BE2C (cell line): ENCODE data around the gene ABLIM2.

ENCODE experiments used
- DNase-seq: peaks from one replicate; pipeline ENCODE4 v3.0.0-alpha.2; 2020
- H3K27me3 ChIP-seq: fragments of 250-450 bp; sonication (Bioruptor Pico); 2 replicates; pipeline ENCODE4 v1.5.1; 2020; ENCODE audit warnings: mild to moderate bottlenecking
- H3K36me3 ChIP-seq: fragments of 250-450 bp; sonication (Bioruptor Pico); 2 replicates; pipeline ENCODE4 v1.5.1; 2020; ENCODE audit warnings: mild to moderate bottlenecking
- H3K4me1 ChIP-seq: fragments of 250-450 bp; sonication (Bioruptor Pico); 2 replicates; pipeline ENCODE4 v1.5.1; 2020
- H3K4me3 ChIP-seq: 2 replicates; pipeline ENCODE4 v1.5.1; 2011; ENCODE audit warnings: low read depth, low read length
- H3K9me3 ChIP-seq: fragments of 250-450 bp; sonication (Bioruptor Pico); 2 replicates; pipeline ENCODE4 v1.5.1; 2020
- TF ChIP-seq, protein P1 (sequence below): IDR thresholded peaks from 2 replicates; pipeline ENCODE4 v1.5.1; 2012; ENCODE audit warnings: mild to moderate bottlenecking, low read depth, low read length

Gene ABLIM2

DNA sequence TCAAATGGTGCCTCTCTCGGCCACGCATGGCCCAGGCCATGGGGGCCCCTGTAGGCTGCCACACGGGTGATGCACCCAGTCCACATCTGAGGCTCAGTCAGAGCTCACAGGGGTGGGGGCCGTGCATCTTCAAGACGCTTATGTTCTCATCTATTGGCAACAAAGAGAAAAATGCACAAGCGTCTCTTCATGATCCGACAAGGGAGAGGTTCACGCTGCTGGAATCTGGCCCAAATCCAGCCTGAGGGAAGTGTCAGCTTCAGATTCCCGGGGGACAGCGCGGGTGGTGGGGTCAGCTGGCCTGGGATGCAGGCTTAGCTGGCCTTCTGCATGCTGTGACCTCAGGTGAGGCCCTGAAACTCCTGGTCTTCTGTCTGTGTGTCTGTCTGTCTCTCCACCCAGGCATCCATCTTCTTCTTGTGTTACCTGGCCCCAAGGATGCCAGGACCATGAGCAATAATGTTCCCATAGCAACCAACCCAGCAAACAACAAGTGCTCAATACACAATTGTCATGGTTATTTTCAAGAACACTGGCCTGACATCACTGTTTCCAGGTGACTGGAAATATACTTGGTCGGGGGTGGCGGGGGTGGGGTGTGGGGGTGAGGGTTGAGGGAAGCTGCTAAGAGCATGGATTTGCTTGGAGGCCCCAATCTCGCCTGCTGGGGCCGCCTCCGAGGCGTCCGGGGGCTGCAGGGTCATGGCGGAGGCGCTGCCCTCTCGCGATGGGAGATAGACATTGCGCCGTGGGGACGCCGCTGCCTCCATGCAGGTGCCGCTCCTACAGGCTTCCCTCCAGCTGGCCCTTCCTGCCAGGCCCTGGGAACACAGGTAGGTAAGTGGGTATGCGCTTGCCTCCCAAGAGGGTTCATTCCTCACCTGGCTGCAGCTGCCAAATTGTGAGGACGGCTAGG lies 48.3 kb downstream of the ABLIM2 start:
- H3K36me3 ChIP-seq: no peaks in the 10 kb centered on the region
- no peaks in the 10 kb centered on the region for H3K27me3 ChIP-seq
- H3K4me1 ChIP-seq: no peaks in the 10 kb centered on the region; the same call in 1 of the 2 replicates
- DNase-seq: no peak
- no peak overlapping the region for H3K4me3 ChIP-seq
- TF ChIP-seq, protein P1, sequence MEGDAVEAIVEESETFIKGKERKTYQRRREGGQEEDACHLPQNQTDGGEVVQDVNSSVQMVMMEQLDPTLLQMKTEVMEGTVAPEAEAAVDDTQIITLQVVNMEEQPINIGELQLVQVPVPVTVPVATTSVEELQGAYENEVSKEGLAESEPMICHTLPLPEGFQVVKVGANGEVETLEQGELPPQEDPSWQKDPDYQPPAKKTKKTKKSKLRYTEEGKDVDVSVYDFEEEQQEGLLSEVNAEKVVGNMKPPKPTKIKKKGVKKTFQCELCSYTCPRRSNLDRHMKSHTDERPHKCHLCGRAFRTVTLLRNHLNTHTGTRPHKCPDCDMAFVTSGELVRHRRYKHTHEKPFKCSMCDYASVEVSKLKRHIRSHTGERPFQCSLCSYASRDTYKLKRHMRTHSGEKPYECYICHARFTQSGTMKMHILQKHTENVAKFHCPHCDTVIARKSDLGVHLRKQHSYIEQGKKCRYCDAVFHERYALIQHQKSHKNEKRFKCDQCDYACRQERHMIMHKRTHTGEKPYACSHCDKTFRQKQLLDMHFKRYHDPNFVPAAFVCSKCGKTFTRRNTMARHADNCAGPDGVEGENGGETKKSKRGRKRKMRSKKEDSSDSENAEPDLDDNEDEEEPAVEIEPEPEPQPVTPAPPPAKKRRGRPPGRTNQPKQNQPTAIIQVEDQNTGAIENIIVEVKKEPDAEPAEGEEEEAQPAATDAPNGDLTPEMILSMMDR: no peak
- H3K9me3 ChIP-seq: no peaks in the 10 kb centered on the region

DNA sequence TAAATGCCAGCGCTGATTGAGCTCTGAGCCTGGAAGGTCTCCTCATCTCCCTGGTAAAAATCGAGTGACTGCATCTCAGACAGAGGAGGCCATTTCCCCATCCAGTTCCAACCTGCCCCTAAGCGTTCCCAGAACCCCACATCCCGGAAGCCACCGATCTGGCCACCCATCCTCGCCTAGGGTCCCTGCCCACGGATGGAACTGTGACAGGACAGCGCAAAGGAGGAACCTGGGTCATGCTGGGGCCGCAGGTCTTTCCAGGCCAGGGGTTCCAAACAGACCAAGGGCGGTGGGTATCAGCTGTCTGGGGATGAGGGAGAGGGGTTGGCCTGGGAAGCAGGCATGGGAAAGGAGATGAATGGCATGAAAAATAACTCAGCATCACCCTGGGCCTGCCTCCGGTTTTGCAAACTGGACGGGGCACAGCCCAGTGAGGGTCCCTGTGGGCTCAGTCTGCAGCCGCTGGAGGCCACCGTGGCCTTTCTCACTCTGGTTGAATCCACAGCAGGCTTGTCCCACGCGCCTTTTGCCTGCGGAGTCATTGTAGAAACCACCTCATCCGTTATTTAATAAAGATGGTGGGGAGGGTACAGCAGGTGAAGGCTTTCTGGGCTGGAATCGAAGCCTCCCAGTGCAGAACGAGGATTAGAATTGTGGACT lies 49.1 kb downstream of the ABLIM2 start:
- Histone ChIP-seq H3K36me3 (no peaks in the 10 kb centered on the region), H3K27me3 (no peaks in the 10 kb centered on the region), H3K4me1 (no peaks in the 10 kb centered on the region; the same call in 1 of the 2 replicates), H3K9me3 (no peaks in the 10 kb centered on the region), H3K4me3 (no peak overlapping the region)
- TF ChIP-seq, protein P1: no peak
- DNase-seq: no peak

DNA sequence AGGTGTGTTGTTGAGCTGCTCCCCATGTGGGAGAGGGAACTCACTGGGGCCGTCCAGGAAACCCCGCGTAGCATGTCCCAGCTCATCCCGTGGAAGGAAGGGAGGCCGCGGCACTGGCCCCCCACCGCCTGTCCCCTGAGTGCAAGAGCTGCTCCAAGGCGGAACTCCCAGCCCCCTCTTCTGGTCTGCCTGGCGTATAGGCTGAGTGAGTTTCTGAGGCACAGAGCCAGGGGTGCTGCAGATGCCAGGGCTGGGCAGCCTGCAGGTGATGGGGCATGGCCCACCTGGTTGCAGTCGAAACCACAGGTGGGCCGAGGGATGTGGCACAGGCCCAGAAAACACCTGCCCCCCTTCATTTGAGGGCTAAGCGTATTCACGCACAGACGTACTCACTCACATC lies 49.6 kb downstream of the ABLIM2 start:
- no peaks in the 10 kb centered on the region for H3K36me3 ChIP-seq
- H3K4me3 ChIP-seq: no peak overlapping the region
- DNase-seq: no peak

DNA sequence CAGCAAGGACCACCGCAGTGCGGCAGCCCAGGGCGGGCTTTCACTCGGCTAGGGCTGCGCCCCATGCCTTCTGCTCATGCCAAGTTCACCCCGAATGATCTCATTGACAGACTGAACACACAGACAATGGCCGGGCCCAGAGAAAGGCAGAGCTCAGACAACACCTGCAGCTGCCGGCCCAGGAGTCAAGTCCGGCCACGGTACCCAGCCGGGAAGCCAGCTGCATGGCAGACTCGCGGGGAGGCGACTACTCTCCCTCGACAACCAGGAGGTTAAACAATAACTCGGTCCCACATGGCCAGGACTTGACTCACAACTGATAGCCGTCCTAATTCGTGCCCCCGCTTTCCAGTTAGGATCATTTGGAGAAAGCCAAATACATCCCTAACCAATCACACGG lies 50.4 kb downstream of the ABLIM2 start:
- no peaks in the 10 kb centered on the region; the same call in 1 of the 2 replicates for H3K4me1 ChIP-seq

More for the DNA sequence above, 49.6 kb downstream of the ABLIM2 start:
- TF ChIP-seq, protein P1: no peak
- Histone ChIP-seq H3K27me3 (no peaks in the 10 kb centered on the region), H3K4me1 (no peaks in the 10 kb centered on the region; the same call in 1 of the 2 replicates), H3K9me3 (no peaks in the 10 kb centered on the region)

DNA sequence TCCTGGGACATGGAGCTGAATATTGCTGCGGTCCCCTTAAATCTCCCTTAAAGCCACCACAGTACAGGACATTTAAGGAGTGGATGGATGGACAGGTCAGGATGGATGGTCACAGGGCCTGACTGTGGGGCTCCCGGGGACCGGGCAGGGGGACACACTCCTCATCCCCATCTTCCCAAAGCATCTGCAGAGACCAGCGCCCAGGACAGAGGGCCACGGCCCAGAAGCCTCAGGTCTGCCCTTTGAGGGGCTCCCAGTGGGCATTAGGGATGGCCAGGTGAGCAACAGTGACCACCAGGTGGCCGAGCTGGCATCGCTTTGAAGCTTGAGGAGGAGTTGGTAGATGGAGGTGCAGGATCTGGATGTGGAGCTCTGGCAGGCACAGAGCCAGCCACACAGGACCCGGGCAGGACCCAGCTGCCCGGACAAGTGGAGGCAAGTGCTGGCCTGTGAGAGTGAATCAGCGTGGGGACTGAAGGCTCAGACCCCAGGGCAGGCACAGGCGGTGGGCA lies 51.4 kb downstream of the ABLIM2 start:
- Histone ChIP-seq H3K36me3 (no peaks in the 10 kb centered on the region), H3K4me1 (no peaks in the 10 kb centered on the region; the same call in 1 of the 2 replicates), H3K9me3 (no peaks in the 10 kb centered on the region), H3K27me3 (no peaks in the 10 kb centered on the region), H3K4me3 (no peak overlapping the region)
- no peak for DNase-seq
- TF ChIP-seq, protein P1: no peak

More for the DNA sequence above, 50.4 kb downstream of the ABLIM2 start:
- no peak for DNase-seq
- H3K36me3 ChIP-seq: no peaks in the 10 kb centered on the region
- no peaks in the 10 kb centered on the region for H3K9me3 ChIP-seq
- TF ChIP-seq, protein P1: no peak
- no peaks in the 10 kb centered on the region for H3K27me3 ChIP-seq
- H3K4me3 ChIP-seq: no peak overlapping the region
